Left cardiac atrium (tissue), 4 donors: ENCODE results near the gene UFSP1. TPM values are rescaled to one million over a fixed set of nuclear protein-coding genes. Genes with fewer than 3 reads are reported as not detected.

Experiments
- ATAC-seq, 2 donors: fragments of 200-7000 bp; cut with Tn5 transposase; one replicate each; pipeline ENCODE4 v1.9.1; 2020; ENCODE audit warnings: mild to moderate bottlenecking in 2 of 2, moderate library complexity in 2 of 2
- DNase-seq: peaks from one replicate; pipeline ENCODE4 v3.0.0-alpha.2; 2020
- intact Hi-C, 2 donors: fragments of 100-400 bp; cut with DNase I; formaldehyde crosslinking; loops; one replicate each; pipeline versions ENCODE4 v1.14.1 to v1.15.1; 2022 to 2023
- total RNA-seq, 2 donors: library from RNA; stranded (reverse); fragmentation: NEBNext Ultra II Directional; extraction: Animal tissue kit (Norgen Biotek cat#: 25700); gene quantifications; one replicate each; pipeline ENCODE4 v1.2.1, GENCODE V29; 2021
- donor health status: DM: no; HTN: yes; CAD: no.
- donor health status: DM: no; HTN: yes; CAD: no; lungs with severe emphysema.
- donor health status: DM: yes; HTN: yes; CAD: no.
- donor health status: Dilated cardiomyopathy.

Gene UFSP1
- total RNA-seq, 2 donors from 2014 or later: 2.7 to 4.3 TPM

- intact Hi-C loops: no loop called here
- no peak for ATAC-seq
- DNase-seq: no peak
These were observed 3.2 kb downstream of the UFSP1 start for GRCh38 chr7:100886142-100886935.

DNA sequence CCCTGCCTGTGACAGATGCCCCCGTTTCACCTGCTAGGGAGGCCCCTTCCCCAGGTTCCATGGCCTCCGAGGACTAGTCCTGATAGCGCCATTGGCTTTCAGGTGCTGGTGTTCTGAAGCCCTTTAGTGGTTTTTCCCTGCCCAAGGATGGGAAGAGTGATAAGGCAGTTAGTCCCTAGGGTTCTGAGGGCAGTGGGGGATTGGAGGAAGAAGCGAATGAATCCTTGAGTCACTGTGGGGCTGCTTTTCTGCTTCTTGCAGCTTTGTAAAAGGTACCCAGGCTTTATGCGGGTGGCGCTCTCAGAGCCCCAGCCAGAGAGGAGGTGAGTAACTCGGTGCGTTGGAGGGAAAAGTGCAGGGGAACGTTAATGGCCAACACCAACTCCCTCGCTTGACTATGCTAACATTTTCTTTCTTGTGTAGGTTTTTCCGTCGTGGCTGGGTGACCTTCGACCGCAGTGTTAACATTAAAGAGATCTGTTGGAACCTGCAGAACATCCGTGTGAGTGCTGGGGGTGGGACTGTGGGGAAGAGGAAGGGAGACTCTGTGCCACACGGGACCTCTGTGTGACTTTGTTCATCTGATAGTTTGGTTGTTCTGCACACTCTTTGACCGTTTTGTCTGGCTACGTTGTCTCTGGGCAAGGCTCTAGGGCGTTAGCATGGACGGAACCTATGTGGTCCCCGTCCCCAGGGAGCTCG lies 3.9 kb downstream of the UFSP1 start:
- no peak for ATAC-seq
- intact Hi-C loops: no loop called here

GRCh38 chr7:100884736-100885439 lies 4.6 kb downstream of the UFSP1 start:
- DNase-seq (no peak), ATAC-seq (no peak)
- intact Hi-C loops: no loop called here

More for the DNA sequence above, 3.9 kb downstream of the UFSP1 start:
- no peak for DNase-seq

- DNase-seq: no peak
- intact Hi-C loops: no loop called here
- no peak for ATAC-seq
These were observed 6.6 kb downstream of the UFSP1 start for GRCh38 chr7:100882785-100883526.

GRCh38 chr7:100882201-100882600 lies 7.3 kb downstream of the UFSP1 start:
- no peak for DNase-seq
- ATAC-seq: no peak
- intact Hi-C loops: no loop called here

DNA sequence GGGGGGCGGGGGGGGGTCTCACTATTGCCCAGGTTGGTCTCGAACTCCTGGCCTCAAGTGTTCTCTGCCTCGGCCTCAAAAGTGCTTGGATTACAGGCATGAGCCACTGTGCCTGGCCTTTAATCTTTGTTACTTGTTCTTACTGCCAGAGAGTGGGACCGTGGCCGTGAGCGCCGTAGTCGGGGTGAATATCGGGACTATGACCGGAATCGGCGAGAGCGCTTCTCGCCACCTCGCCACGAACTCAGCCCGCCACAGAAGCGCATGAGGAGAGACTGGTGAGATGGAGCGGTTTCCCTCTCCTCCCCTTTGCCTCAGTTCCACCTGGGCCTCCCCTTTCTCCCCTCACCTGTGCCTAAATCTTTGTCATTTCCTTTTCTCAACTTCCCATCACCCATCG lies 8.4 kb downstream of the UFSP1 start:
- intact Hi-C loops: no loop called here
- no peak for DNase-seq
- no peak for ATAC-seq

DNA sequence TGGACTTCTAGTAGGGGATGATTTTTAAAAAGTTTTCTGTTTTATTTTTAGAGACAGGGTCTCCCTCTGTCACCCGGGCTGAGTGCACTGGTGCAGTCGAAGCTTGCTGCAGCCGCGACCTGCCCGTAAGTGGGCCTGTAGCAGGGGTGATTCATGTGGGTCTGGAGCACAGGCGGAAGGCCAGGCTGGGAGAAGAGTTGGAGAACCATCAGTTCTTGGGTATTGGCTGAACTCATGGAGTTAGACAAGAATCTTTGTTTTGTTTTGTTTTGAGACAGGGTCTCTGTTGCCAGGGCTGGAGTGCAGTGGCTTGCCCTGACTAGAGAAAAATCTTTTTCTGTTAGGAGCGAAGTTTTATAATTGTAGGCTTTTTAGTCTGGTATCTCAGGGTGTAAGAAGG lies 8.9 kb downstream of the UFSP1 start:
- DNase-seq (no peak), ATAC-seq (no peak)
- intact Hi-C loops: no loop called here

DNA sequence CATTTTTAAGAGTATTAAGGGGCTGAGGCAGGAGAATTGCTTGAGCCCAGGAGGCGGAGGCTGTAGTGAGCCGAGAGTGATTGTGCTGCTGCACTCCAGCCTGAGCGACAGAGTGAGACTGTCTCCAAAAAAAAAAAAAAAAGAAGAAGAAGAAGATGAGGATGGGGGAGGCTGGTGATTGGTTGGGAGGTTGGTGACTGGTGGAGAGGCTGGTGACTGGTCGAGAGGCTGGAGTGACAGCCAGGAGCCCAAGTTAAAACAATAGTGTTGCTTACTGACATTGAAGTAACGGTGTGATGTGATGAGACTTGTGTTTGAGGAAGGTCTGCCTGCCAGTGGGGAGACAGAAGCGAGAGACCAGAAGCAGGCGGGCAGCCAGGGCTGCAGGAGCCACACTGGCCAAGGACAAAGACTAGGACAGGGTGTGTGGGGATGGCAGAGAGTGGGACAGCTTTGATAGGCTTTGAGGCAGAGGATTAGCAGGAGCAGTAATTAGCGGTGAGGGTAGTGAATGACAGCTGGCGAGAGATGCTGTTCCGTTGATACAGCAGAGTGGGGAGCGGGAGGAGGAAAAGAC lies 9.7 kb downstream of the UFSP1 start:
- intact Hi-C loops: no loop called here
- ATAC-seq (peak; percentile 21 to 63), DNase-seq (no peak)

GRCh38 chr7:100878685-100879084 lies 10.8 kb downstream of the UFSP1 start:
- intact Hi-C loops: no loop called here
- no peak for ATAC-seq

DNA sequence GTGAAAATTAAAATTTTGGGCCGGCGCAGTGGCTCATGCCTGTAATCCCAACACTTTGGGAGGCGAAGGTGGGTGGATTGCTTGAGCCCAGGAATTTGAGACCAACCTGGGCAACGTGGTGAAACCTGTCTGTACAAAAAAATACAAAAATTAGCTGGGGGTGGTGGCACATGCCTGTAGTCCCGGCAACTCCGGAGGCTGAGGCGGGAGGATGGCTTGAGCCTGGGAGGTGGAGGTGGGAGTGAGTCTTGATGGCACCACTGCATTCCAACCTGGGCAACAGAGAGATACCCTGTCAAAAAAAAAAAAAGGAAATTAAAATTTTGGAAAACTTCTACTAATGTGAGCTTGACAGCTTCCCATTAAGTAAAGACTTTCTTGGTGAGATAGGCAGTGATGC lies 11.5 kb downstream of the UFSP1 start:
- ATAC-seq: no peak
- intact Hi-C loops: no loop called here
- DNase-seq: no peak

More at GRCh38 chr7:100878685-100879084, 10.8 kb downstream of the UFSP1 start:
- no peak for DNase-seq

DNA sequence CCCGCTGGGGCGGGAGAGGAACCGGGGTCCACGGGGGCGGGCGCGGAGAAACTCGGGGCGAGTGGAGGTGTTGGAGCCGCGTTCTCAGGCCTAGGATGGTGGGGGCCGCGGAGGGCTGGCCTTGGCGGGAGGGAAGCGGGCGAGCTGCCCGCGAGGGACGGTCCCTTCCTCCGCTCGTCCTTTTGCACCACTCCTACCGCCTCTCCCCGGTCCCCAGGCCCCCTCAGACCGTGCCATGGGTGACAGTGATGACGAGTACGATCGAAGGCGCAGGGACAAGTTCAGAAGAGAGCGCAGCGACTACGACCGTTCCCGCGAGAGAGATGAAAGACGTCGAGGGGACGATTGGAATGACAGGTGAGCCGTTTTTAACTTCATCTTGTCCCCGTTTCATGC lies 14.2 kb downstream of the UFSP1 start:
- intact Hi-C loops: no loop called here
- no peak for DNase-seq
- ATAC-seq: peak; percentile 54 to 55

- DNase-seq (peak; percentile 99), ATAC-seq (peak; percentile 96 to 98)
- intact Hi-C loops: no loop called here
These were observed 14.7 kb downstream of the UFSP1 start, which contains the start of gene SRRT for GRCh38 chr7:100874577-100875355. Gene SRRT, plus strand, starts transcription at chr7:100875103. Its CDS starts 488 bp downstream, at chr7:100875591.

- no peak for DNase-seq
- intact Hi-C loops: no loop called here
- no peak for ATAC-seq
These were observed 15.3 kb downstream of the UFSP1 start for GRCh38 chr7:100874300-100874576.

DNA sequence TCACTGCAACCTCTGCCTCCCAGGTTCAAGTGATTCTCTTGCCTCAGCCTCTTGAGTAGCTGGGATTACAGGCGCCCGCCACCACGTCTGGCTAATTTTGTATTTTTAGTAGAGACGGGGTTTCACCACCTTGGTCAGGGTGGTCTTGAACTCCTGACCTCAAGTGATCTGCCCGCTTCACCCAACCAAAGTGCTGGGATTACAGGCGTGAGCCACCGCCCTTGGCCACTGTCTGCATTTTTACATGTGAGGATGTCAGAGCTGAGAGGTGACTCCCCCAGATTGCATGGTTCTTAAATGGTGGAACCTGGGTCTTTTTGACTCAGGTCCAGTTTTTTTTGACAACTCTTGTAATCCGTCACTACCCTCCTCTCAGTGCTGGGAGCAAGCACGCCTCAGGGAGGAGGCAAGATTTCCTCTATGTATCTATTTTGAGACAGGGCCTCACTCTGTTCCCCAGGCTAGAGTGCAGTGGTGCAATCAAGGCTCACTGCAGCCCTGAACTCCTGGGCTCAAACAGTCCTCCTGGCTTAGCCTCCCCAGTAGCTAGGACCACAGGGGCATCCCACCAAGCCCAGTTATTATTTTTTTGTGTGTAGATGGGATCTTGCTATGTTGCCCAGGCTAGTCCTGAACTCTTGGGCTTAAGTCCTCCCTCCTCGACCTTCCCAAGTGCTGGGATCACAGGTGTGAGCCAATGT lies 15.8 kb downstream of the UFSP1 start:
- DNase-seq: no peak
- intact Hi-C loops: no loop called here
- no peak for ATAC-seq

DNA sequence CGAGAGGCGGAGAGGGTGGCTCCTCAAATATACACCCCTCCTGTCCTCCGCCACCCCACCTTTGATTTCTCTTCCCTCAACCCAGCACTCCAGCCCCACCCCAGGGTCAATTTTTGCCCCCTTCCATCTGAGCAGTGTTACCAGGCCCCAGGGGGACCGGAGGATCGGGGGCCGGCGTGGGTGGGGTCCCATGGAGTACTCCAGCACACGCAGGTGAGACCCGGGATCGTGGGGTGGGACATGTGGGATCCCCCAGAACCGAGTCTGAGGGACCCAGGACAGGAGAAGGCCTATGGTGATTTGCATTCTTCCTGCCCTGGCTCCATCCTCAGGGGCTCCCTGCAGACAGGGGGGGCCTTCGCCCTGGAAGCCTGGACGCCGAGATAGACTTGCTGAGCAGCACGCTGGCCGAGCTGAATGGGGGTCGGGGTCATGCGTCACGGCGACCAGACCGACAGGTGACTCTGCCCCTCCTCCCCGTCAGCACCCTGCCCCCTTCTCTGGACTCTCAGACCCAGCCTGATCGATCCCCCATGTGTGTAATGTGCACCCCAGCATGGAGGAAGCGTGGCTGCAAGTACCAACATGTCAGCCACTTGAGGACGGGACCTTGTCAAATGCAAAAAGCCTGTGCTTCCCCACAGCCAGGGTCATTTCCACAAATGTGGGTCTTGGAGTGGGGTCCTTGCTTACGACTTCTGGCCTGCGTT lies 21.6 kb downstream of the UFSP1 start:
- DNase-seq (no peak), ATAC-seq (peak in 1 of 2 donors; percentile 0)
- intact Hi-C loops: no loop called here

DNA sequence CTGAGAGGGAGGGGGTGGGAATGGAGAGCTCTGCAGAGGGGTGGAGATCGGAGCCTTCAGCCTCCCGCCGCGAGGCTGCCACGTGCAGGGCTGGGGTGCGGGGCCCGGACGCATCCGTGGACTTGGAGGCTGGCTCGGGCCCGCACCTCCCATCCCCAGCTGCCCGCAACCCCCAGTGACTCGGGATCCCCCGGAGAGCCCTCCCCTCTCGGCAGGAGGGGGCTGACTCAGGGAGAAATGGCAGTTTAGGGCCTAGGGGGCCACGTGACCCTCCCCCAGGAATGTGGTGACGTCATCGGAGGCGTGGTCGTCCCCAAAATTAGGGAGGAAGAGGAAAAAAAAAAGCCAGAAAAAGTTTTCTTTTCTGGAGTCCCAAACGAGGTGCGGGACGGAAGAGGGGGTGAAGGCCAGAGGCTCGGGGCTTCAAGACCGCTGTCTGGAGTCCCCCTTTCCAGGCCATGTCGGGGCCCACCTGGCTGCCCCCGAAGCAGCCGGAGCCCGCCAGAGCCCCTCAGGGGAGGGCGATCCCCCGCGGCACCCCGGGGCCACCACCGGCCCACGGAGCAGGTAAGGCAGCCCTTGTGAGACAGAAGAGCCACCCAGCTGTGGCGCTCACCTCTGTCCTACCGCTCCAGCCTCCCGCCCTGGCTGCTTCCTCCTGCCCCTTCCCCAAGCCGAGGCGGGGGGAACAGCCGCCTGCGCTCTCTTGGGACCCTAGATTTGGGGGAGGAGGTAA lies 22.3 kb downstream of the UFSP1 start, which contains the start of gene TRIP6:
TRIP6 (plus strand) TSS at position 348 of the 736 bp plus-strand sequence; CDS start at position 459, 111 bp downstream.
- intact Hi-C loops: no loop called here
- DNase-seq: peak; percentile 93
- peak; percentile 73 to 81 for ATAC-seq

GRCh38 chr7:100866729-100867039 lies 22.8 kb downstream of the UFSP1 start:
- intact Hi-C loops: no loop called here
- DNase-seq (no peak), ATAC-seq (no peak)
